DMS114 treated with DMSO at 0.1 percent for 48 hours (cell line): ENCODE results near the gene POM121.
"Not testable (repeated sequence)": the region's sequence is repeated elsewhere in the genome, so short reads cannot be mapped to it uniquely, and the experiment has no call there.

Experiments used
- DNase-seq: peaks from one replicate; lab custom pipeline; 2025; ENCODE audit not compliant: unreplicated experiment; lab: John Stamatoyannopoulos, UW

Gene POM121

DNA sequence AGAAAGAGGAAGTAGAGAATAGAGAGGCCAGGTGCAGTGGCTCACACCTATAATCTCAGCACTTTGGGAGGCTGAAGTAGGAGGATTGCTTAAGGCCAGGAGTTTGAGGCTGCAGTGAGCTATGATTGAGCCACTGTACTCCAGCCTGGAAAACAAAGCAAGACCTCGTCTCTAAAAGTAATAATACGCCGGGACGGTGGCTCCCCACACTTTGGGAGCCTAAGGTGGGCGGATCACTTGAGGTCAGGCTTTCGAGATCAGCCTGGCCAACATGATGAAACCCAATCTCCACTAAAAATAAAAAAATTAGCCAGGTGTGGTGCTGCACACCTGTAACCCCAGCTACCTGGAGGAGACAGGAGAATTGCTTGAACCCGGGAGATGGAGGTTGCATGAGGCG lies 70.6 kb downstream of the POM121 start:
- DNase-seq, result not testable (repeated sequence)

DNA sequence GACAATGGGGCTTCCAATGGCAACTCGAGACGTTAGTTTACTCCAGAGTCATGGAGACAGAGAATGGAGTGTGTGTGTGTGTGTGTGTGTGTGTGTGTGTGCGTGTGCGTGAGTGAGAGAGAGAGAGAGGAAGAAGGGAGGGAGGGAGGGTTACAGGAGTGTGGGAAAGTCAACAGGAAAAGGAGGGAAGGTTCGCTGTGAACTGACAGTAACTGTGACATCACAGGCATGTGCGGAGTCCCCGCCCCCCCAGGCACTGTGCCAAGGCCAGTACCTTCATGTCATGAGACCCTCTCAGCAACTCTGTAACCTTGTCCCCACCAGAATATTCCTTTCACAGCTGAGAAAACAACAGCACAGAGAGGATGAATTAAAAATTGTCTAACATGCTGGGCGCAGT lies 72.6 kb downstream of the POM121 start:
- not testable (repeated sequence) for DNase-seq

DNA sequence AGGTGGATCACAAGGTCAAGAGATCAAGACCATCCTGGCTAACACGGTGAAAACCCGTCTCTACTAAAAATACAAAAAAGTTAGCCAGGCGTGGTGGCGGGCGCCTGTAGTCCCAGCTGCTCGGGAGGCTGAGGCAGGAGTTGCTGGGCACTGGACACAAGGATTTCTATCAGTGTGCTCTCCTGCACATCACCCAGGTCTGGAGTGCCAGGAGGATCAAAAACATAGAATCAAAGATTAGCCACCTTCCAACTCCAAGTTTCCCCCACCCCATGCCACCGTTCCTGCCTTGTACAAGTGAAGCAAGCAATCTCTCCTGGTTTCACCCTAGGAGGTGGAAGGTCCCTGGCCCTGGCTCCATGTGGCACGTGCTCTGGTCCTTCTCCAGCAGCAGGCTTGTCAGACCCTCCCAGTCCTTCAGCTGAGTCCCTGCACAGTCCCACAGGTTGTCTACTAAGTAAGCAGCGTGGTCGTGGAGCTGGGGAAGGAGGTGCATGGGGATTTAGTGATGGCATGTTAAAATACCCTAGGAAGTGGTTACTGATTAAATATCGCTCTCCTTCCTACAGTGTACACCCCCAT lies 73.1 kb downstream of the POM121 start:
- DNase-seq, result not testable (repeated sequence)
